GM19397 (cell line): ENCODE measurements around the gene FARSB.
A peak's percentile ranks its signal among the peaks of the same experiment; 100 is the strongest.
"Not testable (repeated sequence)": the region's sequence is repeated elsewhere in the genome, so short reads cannot be mapped to it uniquely, and the experiment has no call there.

Source experiments
- ATAC-seq: cut with Tn5 transposase; IDR thresholded peaks from one replicate; pipeline ENCODE4 v1.9.1; 2021; ENCODE audit warnings: mild to moderate bottlenecking, moderate library complexity; ENCODE audit not compliant: unreplicated experiment

Gene FARSB

GRCh38 chr2:222655787-222656525 is at the start of gene FARSB:
Gene FARSB (minus strand): TSS chr2:222656092. CDS start chr2:222656073, 19 bp downstream.
- ATAC-seq, result peak; percentile 92

- no peak for ATAC-seq
Measured at GRCh38 chr2:222703886-222704285, 48.0 kb upstream of the FARSB start.

- no peak for ATAC-seq
Measured at GRCh38 chr2:222703091-222703490, 47.2 kb upstream of the FARSB start.

- no peak for ATAC-seq
Measured at GRCh38 chr2:222701721-222702131, 45.8 kb upstream of the FARSB start.

- no peak for ATAC-seq
Measured at GRCh38 chr2:222701233-222701632, 45.3 kb upstream of the FARSB start.

DNA sequence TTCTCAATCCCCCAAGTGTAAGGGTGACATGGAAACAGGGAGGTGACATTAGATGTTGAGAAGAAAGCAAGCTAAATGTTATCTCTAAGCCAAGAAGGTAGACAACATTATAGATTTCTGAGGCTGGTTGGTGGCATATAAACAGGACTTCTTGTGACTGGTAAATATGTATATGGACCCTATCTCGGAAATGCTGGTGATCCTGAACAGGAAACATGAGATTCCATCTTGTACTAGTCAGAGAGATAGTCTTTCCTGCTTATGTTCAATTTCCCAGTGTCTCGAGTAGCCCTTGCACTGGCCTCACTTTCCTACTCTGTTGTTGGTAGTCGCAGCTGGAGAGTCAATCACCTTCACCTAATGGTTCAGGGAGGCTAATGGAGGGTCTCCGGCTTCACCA is 42.4 kb upstream of the FARSB start:
- no peak for ATAC-seq

DNA sequence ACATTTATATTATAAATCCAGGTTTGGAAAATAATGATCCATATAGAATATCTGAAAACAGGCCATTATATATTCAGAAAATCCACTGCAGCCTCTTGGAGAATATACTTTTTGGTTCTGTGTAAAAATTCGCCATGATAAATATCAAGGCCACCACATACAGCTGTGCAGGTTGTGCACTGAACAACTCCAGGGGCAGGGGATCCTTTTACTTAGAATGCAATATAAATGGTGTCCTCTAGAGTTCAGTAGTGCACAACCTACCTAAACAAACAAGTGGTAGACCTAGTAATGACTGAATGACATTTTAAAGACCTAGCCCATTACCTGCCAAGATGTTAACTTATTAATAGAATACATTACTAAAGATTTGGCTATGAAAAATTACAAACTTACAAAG is 37.9 kb upstream of the FARSB start:
- no peak for ATAC-seq

DNA sequence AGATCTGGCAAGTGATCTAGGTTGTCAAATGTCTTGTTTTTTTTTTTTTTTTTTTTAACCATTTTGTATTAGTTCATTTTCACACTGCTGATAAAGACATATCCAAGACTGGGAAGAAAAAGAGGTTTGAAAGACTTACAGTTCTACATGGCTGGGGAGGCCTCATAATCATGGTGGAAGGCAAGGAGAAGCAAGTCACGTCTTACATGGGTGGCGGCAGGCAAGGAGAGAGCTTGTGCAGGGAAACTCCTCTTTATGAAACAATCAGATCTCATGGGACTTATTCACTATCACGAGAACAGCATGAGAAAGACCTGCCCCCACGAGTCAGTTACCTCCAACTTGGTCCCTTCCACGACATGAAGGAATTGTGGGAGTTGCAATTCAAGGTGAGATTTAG is 37.5 kb upstream of the FARSB start:
- ATAC-seq, result not testable (repeated sequence)

GRCh38 chr2:222690564-222691200 is 34.8 kb upstream of the FARSB start:
- ATAC-seq, result peak; percentile 94

DNA sequence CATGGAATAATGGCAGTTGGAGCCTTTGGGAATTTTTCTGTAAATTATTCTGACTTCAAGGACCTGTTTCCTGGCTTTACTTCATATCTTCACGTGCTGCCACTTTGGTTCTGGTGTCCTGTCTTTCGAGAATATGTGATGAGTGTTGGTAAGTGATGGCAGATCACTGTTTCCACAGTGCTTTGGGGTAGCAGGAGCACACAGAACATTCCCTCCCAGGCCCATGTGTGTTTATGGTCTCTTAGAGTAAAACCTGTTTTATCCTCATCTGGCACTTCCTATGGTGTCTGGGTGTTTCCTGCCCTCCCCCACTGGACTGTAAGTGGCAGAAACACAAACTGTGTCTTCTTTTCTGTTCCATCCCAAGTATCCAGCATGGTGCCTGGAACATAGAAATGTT is 33.4 kb upstream of the FARSB start:
- no peak for ATAC-seq

- ATAC-seq, result no peak
Measured at GRCh38 chr2:222688917-222689316, 33.0 kb upstream of the FARSB start.

DNA sequence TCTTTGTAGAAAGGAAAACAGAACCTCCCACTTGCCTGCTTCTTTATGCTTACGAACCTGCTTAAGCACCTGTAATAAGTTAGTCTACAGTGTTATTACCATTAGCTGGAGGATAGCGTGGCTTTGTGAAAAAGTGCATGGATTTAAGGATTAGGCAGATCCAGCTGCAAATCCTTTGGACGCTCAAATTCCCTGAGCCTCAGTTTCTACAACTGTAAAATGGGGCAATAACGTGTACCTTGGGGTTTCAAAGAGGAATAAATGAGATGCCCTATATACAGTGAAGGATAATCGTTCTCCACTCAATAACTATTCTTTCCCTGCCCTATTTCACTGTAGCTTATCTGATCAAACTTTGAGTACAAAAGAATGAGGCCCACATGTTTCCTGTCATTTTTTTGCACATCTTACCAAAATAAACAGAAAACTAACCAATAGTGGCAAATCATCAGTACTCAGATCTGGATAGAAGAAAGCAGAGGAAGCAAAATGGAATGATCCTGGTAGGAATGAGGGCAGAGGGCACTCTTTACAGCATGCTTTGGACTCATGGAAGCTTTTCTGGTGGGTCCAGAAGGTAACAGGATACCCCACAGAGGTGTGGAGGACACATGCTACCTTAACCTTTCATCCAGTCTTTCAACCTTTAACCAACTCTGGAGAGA is 30.3 kb upstream of the FARSB start:
- no peak for ATAC-seq

GRCh38 chr2:222683805-222684204 is 27.9 kb upstream of the FARSB start:
- no peak for ATAC-seq

GRCh38 chr2:222677981-222678380 is 22.1 kb upstream of the FARSB start:
- no peak for ATAC-seq

- ATAC-seq, result no peak
Measured at GRCh38 chr2:222673883-222674282, 18.0 kb upstream of the FARSB start.

DNA sequence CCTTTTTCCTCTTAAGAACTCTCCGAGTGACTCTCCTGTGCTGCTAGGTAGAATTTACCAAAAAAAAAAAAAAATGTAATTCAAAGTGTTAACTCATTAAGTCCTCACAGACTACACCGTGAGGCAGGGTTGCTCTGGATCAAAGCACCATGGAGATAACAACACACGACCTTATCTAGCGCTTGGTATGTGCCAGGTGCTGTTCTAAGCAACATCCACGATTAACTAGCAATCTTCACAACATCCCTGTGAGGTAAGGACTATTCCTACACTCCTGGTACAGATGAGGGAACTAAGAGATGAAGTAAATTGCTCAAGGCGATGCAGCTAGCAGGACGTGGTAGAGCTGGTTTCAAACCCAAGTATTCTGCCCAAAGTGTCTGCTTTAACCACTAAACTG is 17.4 kb upstream of the FARSB start:
- no peak for ATAC-seq

DNA sequence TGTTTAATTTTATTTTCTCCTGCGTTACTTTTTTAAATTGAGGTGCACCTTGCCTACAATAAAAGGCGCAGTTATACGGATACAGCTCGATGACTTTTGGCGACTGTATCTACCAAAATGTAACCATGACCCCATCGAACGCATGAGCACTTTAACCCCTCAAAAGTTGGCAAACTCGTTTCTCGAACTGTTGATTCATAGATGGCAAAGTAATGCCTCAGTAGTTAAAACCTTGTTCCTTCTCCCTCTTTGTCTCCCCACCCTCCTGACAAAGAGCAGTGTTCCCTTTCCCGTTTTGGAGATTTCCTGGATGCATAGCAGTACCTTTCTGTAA is 16.1 kb upstream of the FARSB start:
- ATAC-seq, result no peak

- ATAC-seq, result no peak
Measured at GRCh38 chr2:222671259-222672067, 15.6 kb upstream of the FARSB start, which contains the start of gene MOGAT1. Gene MOGAT1 (plus strand): TSS chr2:222671658. CDS start chr2:222671786, 128 bp downstream.

DNA sequence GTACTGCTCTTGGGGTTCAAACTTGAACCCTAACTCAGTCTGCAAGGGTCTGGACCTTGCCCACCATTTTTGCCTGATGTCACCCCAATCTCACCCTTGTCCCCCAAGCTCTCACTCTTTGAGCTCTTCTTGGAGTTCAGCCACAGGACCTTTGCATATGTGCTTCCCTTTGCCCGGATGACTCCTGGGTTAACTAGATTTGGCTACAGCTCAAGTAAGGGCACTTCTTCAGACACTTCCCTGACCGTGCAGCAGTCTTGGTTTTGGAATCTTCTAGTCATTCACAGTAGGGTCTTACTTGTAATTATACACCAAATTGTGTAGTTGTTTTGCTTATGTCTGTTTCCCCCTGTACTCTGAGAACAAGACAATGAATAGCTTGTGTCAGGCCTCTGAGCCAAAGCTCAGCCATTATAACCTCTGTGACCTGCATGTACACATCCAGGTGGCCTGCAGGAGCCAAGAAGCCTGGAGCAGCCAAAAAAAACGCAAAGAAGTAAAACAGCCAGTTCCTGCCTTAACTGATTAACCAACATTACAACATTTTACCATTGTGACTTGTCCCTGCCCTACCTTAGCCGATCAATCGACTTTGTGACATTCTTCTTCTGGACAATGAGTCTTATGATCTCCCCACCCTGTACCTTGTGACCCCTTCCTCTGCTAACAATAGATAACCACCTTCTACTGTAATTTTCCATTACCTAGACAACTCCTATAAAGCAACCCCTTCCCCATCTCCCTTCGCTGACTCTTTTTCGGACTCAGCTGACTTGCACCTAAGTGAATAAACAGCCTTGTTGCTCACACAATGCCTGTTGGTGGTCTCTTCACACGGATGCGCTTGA is 14.5 kb upstream of the FARSB start:
- no peak for ATAC-seq

DNA sequence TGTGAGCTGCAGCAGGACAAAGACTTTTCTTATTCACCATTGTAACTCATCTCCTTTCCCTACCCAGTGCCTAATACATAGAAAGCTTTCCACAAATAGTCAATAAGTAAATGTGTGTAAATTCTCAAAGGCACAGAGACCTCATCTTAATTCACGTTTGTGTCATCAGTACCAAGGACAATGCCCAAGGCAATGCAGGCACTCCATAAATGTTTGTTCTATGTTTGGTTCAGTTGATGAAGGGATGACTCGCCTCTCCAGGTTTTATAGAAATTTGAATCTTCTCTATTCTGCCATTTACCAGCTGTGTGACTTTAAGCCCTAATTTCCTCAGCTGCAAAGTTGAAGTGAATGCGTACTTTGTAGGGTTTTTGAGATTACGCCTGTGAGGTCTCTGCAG is 13.5 kb upstream of the FARSB start:
- ATAC-seq, result no peak
